Iris pigment epithelial cell (primary cell): Measurements from ENCODE around the gene SIGLEC9.
"Not testable (repeated sequence)": the region's sequence is repeated elsewhere in the genome, so short reads cannot be mapped to it uniquely, and the experiment has no call there.

ENCODE experiments used
- DNase-seq: peaks from one replicate; pipeline ENCODE4 v3.0.0-alpha.2; 2011; ENCODE audit warnings: low read depth

The SIGLEC9 gene

GRCh38 chr19:51123802-51124201 is 904 bp upstream of the SIGLEC9 start:
- DNase-seq, result no peak

- DNase-seq, result no peak
Measured at GRCh38 chr19:51124216-51124615, 490 bp upstream of the SIGLEC9 start.

- DNase-seq, result no peak
Measured at GRCh38 chr19:51125421-51126075, 842 bp downstream of the SIGLEC9 start.

- DNase-seq, result no peak
Measured at GRCh38 chr19:51127032-51127431, 2.3 kb downstream of the SIGLEC9 start.

- peak; percentile 26 for DNase-seq
Measured at GRCh38 chr19:51127755-51128154, 3.0 kb downstream of the SIGLEC9 start.

GRCh38 chr19:51128227-51128626 is 3.5 kb downstream of the SIGLEC9 start:
- no peak for DNase-seq

GRCh38 chr19:51129716-51130115 is 5.0 kb downstream of the SIGLEC9 start:
- no peak for DNase-seq

- DNase-seq, result peak; percentile 68
Measured at GRCh38 chr19:51131780-51132680, 7.3 kb downstream of the SIGLEC9 start.

GRCh38 chr19:51135004-51135403 is 10.3 kb downstream of the SIGLEC9 start:
- no peak for DNase-seq

GRCh38 chr19:51135986-51136762 is 11.5 kb downstream of the SIGLEC9 start:
- no peak for DNase-seq

GRCh38 chr19:51136851-51137551 is 12.3 kb downstream of the SIGLEC9 start:
- no peak for DNase-seq

GRCh38 chr19:51137792-51138425 is 13.2 kb downstream of the SIGLEC9 start:
- no peak for DNase-seq

- no peak for DNase-seq
Measured at GRCh38 chr19:51138549-51138979, 13.9 kb downstream of the SIGLEC9 start.

- no peak for DNase-seq
Measured at GRCh38 chr19:51139299-51140014, 14.8 kb downstream of the SIGLEC9 start.

GRCh38 chr19:51140441-51140840 is 15.7 kb downstream of the SIGLEC9 start:
- DNase-seq, result no peak

- DNase-seq, result no peak
Measured at GRCh38 chr19:51141181-51141580, 16.5 kb downstream of the SIGLEC9 start.

GRCh38 chr19:51142119-51142518 is 17.4 kb downstream of the SIGLEC9 start, which contains the start of gene SIGLEC7:
TSS of gene SIGLEC7 (plus strand) at chr19:51142301. CDS start at chr19:51142370, 69 bp downstream.
- no peak for DNase-seq

- not testable (repeated sequence) for DNase-seq
Measured at GRCh38 chr19:51142809-51143475, 18.2 kb downstream of the SIGLEC9 start.

- DNase-seq, result no peak
Measured at GRCh38 chr19:51143486-51143885, 18.8 kb downstream of the SIGLEC9 start.

GRCh38 chr19:51144482-51145045 is 19.9 kb downstream of the SIGLEC9 start:
- no peak for DNase-seq
